ENCODE measurements around the gene SDR42E2.

- TF ChIP-seq, protein P1, sequence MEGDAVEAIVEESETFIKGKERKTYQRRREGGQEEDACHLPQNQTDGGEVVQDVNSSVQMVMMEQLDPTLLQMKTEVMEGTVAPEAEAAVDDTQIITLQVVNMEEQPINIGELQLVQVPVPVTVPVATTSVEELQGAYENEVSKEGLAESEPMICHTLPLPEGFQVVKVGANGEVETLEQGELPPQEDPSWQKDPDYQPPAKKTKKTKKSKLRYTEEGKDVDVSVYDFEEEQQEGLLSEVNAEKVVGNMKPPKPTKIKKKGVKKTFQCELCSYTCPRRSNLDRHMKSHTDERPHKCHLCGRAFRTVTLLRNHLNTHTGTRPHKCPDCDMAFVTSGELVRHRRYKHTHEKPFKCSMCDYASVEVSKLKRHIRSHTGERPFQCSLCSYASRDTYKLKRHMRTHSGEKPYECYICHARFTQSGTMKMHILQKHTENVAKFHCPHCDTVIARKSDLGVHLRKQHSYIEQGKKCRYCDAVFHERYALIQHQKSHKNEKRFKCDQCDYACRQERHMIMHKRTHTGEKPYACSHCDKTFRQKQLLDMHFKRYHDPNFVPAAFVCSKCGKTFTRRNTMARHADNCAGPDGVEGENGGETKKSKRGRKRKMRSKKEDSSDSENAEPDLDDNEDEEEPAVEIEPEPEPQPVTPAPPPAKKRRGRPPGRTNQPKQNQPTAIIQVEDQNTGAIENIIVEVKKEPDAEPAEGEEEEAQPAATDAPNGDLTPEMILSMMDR (IDR thresholded peaks at IDR 0.05), result no peak
- no peak for TF ChIP-seq POLR2A (IDR thresholded peaks at IDR 0.05)
Measured at GRCh38 chr16:22210854-22211253, 48.5 kb downstream of the SDR42E2 start.
